H1 (cell line): ENCODE results near the gene PTCSC3. TPM values are rescaled to one million over a fixed set of nuclear protein-coding genes. Genes with fewer than 3 reads are reported as not detected.
A peak's percentile ranks its signal among the peaks of the same experiment; 100 is the strongest.

Experiments
- ATF3 ChIP-seq: IDR thresholded peaks from 2 replicates; pipeline ENCODE4 v1.6.1; 2011; ENCODE audit warnings: low read depth, mild to moderate bottlenecking, low read length; ENCODE audit not compliant: insufficient read depth
- BACH1 ChIP-seq: IDR thresholded peaks from 2 replicates; pipeline ENCODE4 v1.6.1; 2012; ENCODE audit warnings: low read length, improper control_type of control experiment
- CHD7 ChIP-seq: fragments of 300-600 bp; sonication (generic); IDR thresholded peaks from 2 replicates; pipeline ENCODE4 v1.7.1; 2012; ENCODE audit warnings: low read length, moderate library complexity, mild to moderate bottlenecking, inconsistent platforms; ENCODE audit not compliant: insufficient replicate concordance
- CTCF ChIP-seq, 3 experiments: IDR thresholded peaks; 1 replicate in 2 of 3; 2 replicates in 1 of 3; pipeline versions ENCODE4 v1.5.1 to v1.6.1; 2011; ENCODE audit warnings: low read length in 3 of 3, mild to moderate bottlenecking in 3 of 3, inconsistent platforms in 2 of 3, low read depth in 1 of 3, moderate library complexity in 1 of 3; ENCODE audit not compliant: insufficient read depth in 1 of 3; ENCODE audit errors: control extremely low read depth in 1 of 3
- RAD21 ChIP-seq, 2 experiments: IDR thresholded peaks in 1 of 2; conservative IDR thresholded peaks in 1 of 2; 2 replicates each; pipeline ENCODE4 v1.6.1; 2011; ENCODE audit warnings: low read depth in 2 of 2, low read length in 2 of 2, improper control_type of control experiment in 1 of 2, inconsistent platforms in 1 of 2, mild to moderate bottlenecking in 1 of 2, moderate library complexity in 1 of 2
- SP1 ChIP-seq: IDR thresholded peaks from 2 replicates; pipeline ENCODE4 v1.6.1; 2011; ENCODE audit warnings: low read depth, low read length
- TAF7 ChIP-seq: optimal IDR thresholded peaks from 2 replicates; pipeline ENCODE3; 2011; ENCODE audit warnings: low read depth, mild to moderate bottlenecking, inconsistent platforms, low read length, moderate library complexity, borderline replicate concordance
- YY1 ChIP-seq: IDR thresholded peaks from 2 replicates; pipeline ENCODE4 v1.6.1; 2011; ENCODE audit warnings: low read depth, mild to moderate bottlenecking, low read length
- polyA plus RNA-seq, 7 experiments: library from polyadenylated mRNA; depleted of rRNA in 3 of 7; stranded (reverse) in 5 of 7; unstranded in 2 of 7; fragments of >200 nt in 5 of 7; fragments of 200-250 nt in 2 of 7; gene quantifications; 1 replicate in 5 of 7; 2 replicates in 1 of 7; 4 replicates in 1 of 7; pipeline versions ENCODE4 v1.2.1 to v1.2.3, GENCODE V29; 2011 to 2013; ENCODE audit warnings: missing spikeins in 2 of 7, mixed read lengths in 2 of 7
- total RNA-seq: library from RNA; stranded (reverse); fragmentation: NEBNext Ultra II Directional; extraction: Animal tissue kit (Norgen Biotek cat#: 25700); gene quantifications from 2 replicates; pipeline ENCODE4 v1.2.1, GENCODE V29; 2021

The PTCSC3 gene
- total and polyA plus RNA-seq, 2 of the 8 experiments (the other 6 are each of a cell fraction or from before 2014, with no cell fraction given): not detected

GRCh38 chr14:36207500-36207899, 31.0 kb upstream of the PTCSC3 start (continued):
- TF ChIP-seq CHD7 (no peak), ATF3 (no peak), TAF7 (no peak), SP1 (no peak), BACH1 (no peak), CTCF (IDR thresholded peaks at IDR 0.05; ENCODE audit: control extremely low read depth in 1 of 3, insufficient read depth in 1 of 3, low read depth in 1 of 3, low read length in 3 of 3) (peak in 2 of 3 experiments; percentile 46 to 48; a peak in 2 of 4 replicates), RAD21 (IDR thresholded peaks at IDR 0.05 in 1 of 2, conservative IDR thresholded peaks at IDR 0.05 in 1 of 2; ENCODE audit: low read depth in 2 of 2, low read length in 2 of 2) (peak; percentile 71 to 72), YY1 (no peak)
